Measurements from ENCODE around the gene SLC39A2. TPM values are rescaled to one million over a fixed set of nuclear protein-coding genes. Genes with fewer than 3 reads are reported as not detected.

SLC39A2 gene
- total and polyA plus RNA-seq, 2 experiments from 2014 or later, result not detected

DNA sequence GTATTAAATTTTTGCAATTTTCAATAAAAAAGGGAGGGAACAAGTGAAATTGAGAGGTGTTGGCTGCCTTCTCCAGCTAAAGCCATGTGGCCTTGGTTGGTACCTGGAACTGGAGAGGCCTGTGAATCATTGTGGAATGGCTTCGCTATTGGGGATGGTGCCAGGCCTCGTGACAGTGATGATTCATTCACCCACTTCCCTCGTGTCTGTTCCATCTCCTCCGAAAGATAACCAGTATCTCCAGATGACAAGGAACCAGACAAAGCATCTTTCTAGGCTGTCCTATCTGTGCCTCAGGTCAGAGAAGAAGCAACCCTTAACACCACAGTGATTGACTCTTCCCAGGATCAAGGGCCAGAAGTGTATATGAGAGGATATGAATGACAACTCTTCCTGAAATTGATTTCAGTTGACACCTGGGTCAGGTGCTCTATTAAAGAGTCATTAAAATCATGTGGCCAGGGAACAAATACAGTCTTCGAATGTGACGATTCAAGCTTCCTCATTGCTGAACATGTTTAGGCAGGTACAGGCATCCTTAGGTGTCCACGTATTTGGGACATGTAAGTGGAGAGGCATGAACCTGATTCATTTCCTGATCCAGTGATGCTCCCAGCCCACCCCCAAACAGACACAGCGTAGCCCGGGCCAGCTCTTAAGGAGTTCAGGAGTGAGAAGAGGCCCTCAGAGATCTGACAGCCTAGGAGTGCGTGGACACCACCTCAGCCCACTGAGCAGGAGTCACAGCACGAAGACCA lies 42.8 kb downstream of the SLC39A2 start, which contains the start of gene RNASE7:
RNASE7 (plus strand) TSS at position 687 of the 758 bp plus-strand sequence. CDS start 631 bp downstream, outside the sequence.
- Histone ChIP-seq H4K20me1 (replicated peaks; ENCODE audit: insufficient read depth) (no peaks in the 10 kb centered on the region), H3K4me3 (no peak within 1 kb of the TSS), H3K4me2 (no peak within 1 kb of the TSS), H3K27me3 (ENCODE audit: insufficient read depth) (no peaks in the 10 kb centered on the region), H3K36me3 (ENCODE audit: insufficient read depth) (no peaks in the 10 kb centered on the region), H3K79me2 (replicated peaks; ENCODE audit: insufficient read depth) (no peaks in the 10 kb centered on the region), H2AFZ (no peak within 1 kb of the TSS), H3K27ac (ENCODE audit: low read depth) (no peak within 1 kb of the TSS), H3F3A (replicated peaks; ENCODE audit: low read depth) (no peaks in the 10 kb centered on the region), H3K9me2 (ENCODE audit: insufficient read depth) (no peaks in the 10 kb centered on the region), H3K4me1 (ENCODE audit: insufficient read depth) (peaks cover 10% of the 10 kb centered on the region)
- TF ChIP-seq EZH2phosphoT487 (IDR thresholded peaks at IDR 0.05; ENCODE audit: unreplicated experiment), result no peak
- TF ChIP-seq, protein P1, sequence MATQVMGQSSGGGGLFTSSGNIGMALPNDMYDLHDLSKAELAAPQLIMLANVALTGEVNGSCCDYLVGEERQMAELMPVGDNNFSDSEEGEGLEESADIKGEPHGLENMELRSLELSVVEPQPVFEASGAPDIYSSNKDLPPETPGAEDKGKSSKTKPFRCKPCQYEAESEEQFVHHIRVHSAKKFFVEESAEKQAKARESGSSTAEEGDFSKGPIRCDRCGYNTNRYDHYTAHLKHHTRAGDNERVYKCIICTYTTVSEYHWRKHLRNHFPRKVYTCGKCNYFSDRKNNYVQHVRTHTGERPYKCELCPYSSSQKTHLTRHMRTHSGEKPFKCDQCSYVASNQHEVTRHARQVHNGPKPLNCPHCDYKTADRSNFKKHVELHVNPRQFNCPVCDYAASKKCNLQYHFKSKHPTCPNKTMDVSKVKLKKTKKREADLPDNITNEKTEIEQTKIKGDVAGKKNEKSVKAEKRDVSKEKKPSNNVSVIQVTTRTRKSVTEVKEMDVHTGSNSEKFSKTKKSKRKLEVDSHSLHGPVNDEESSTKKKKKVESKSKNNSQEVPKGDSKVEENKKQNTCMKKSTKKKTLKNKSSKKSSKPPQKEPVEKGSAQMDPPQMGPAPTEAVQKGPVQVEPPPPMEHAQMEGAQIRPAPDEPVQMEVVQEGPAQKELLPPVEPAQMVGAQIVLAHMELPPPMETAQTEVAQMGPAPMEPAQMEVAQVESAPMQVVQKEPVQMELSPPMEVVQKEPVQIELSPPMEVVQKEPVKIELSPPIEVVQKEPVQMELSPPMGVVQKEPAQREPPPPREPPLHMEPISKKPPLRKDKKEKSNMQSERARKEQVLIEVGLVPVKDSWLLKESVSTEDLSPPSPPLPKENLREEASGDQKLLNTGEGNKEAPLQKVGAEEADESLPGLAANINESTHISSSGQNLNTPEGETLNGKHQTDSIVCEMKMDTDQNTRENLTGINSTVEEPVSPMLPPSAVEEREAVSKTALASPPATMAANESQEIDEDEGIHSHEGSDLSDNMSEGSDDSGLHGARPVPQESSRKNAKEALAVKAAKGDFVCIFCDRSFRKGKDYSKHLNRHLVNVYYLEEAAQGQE (IDR thresholded peaks at IDR 0.05; ENCODE audit: unreplicated experiment), result no peak
- TF ChIP-seq ZNF331 (CRISPR knock-in tag; IDR thresholded peaks at IDR 0.05; ENCODE audit: low read depth), result no peak
- TF ChIP-seq, protein P2, sequence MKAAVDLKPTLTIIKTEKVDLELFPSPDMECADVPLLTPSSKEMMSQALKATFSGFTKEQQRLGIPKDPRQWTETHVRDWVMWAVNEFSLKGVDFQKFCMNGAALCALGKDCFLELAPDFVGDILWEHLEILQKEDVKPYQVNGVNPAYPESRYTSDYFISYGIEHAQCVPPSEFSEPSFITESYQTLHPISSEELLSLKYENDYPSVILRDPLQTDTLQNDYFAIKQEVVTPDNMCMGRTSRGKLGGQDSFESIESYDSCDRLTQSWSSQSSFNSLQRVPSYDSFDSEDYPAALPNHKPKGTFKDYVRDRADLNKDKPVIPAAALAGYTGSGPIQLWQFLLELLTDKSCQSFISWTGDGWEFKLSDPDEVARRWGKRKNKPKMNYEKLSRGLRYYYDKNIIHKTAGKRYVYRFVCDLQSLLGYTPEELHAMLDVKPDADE (IDR thresholded peaks at IDR 0.05), result no peak
- peaks cover 10% of the 10 kb centered on the region for H3K27me3 Mint-ChIP-seq (ENCODE audit: insufficient read depth, low read depth, poor library complexity)
- peaks cover 26% of the 10 kb centered on the region for H3K4me1 Mint-ChIP-seq
- no peak within 1 kb of the TSS for H3K27ac Mint-ChIP-seq
- DNase-seq (ENCODE audit: low spot score) (no peak), ATAC-seq (no peak)
- H3K9me3 Mint-ChIP-seq, result no peaks in the 10 kb centered on the region; the same call in 2 of the 3 replicates
- no peaks in the 10 kb centered on the region; the same call in 2 of the 3 replicates for H3K36me3 Mint-ChIP-seq (ENCODE audit: low read depth)
- no peak within 1 kb of the TSS; the same call in 2 of the 3 replicates for H3K4me3 Mint-ChIP-seq

DNA sequence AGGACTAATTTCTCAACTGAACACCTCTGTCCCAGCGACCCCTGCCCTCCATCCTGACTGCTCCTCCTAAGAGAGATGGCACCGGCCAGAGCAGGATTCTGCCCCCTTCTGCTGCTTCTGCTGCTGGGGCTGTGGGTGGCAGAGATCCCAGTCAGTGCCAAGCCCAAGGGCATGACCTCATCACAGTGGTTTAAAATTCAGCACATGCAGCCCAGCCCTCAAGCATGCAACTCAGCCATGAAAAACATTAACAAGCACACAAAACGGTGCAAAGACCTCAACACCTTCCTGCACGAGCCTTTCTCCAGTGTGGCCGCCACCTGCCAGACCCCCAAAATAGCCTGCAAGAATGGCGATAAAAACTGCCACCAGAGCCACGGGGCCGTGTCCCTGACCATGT lies 43.8 kb downstream of the SLC39A2 start:
- no peaks in the 10 kb centered on the region for H3K9me2 ChIP-seq (ENCODE audit: insufficient read depth)
- no peak overlapping the region for H3K4me2 ChIP-seq
- H3K4me3 ChIP-seq, result no peak overlapping the region
- no peak for ATAC-seq
- no peaks in the 10 kb centered on the region for H3K79me2 ChIP-seq (replicated peaks; ENCODE audit: insufficient read depth)
- no peak overlapping the region for H3K27ac ChIP-seq (ENCODE audit: low read depth)
- peaks cover 26% of the 10 kb centered on the region for H3K4me1 Mint-ChIP-seq
- H3F3A ChIP-seq (replicated peaks; ENCODE audit: low read depth), result no peaks in the 10 kb centered on the region
- H3K36me3 Mint-ChIP-seq (ENCODE audit: low read depth), result no peaks in the 10 kb centered on the region; the same call in 2 of the 3 replicates
- H3K4me3 Mint-ChIP-seq, result no peak overlapping the region
- no peaks in the 10 kb centered on the region for H3K36me3 ChIP-seq (ENCODE audit: insufficient read depth)
- H3K27me3 Mint-ChIP-seq (ENCODE audit: insufficient read depth, low read depth, poor library complexity), result peaks cover 10% of the 10 kb centered on the region
- H2AFZ ChIP-seq, result no peak overlapping the region
- H4K20me1 ChIP-seq (replicated peaks; ENCODE audit: insufficient read depth), result no peaks in the 10 kb centered on the region
- H3K27ac Mint-ChIP-seq, result no peak overlapping the region
- no peak for DNase-seq (ENCODE audit: low spot score)
- no peaks in the 10 kb centered on the region; the same call in 2 of the 3 replicates for H3K9me3 Mint-ChIP-seq
- H3K27me3 ChIP-seq (ENCODE audit: insufficient read depth), result no peaks in the 10 kb centered on the region
- peaks cover 10% of the 10 kb centered on the region for H3K4me1 ChIP-seq (ENCODE audit: insufficient read depth)
- TF ChIP-seq, protein P2 (IDR thresholded peaks at IDR 0.05), result no peak
- TF ChIP-seq ZNF114 (CRISPR knock-in tag; IDR thresholded peaks at IDR 0.05) (no peak), CREB1 (CRISPR knock-in tag; IDR thresholded peaks at IDR 0.05; ENCODE audit: low read depth) (no peak), NANOG (IDR thresholded peaks at IDR 0.05; ENCODE audit: borderline replicate concordance) (no peak), EZH2 (IDR thresholded peaks at IDR 0.05; ENCODE audit: low read depth, unreplicated experiment) (no peak), JUNB (IDR thresholded peaks at IDR 0.05; ENCODE audit: unreplicated experiment) (no peak)
- TF ChIP-seq, protein P3, sequence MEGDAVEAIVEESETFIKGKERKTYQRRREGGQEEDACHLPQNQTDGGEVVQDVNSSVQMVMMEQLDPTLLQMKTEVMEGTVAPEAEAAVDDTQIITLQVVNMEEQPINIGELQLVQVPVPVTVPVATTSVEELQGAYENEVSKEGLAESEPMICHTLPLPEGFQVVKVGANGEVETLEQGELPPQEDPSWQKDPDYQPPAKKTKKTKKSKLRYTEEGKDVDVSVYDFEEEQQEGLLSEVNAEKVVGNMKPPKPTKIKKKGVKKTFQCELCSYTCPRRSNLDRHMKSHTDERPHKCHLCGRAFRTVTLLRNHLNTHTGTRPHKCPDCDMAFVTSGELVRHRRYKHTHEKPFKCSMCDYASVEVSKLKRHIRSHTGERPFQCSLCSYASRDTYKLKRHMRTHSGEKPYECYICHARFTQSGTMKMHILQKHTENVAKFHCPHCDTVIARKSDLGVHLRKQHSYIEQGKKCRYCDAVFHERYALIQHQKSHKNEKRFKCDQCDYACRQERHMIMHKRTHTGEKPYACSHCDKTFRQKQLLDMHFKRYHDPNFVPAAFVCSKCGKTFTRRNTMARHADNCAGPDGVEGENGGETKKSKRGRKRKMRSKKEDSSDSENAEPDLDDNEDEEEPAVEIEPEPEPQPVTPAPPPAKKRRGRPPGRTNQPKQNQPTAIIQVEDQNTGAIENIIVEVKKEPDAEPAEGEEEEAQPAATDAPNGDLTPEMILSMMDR (conservative IDR thresholded peaks at IDR 0.05; ENCODE audit: low read depth in 2 of 2), result no peak
